Stomach (tissue), 9 donors: ENCODE results near the gene MYRIP. TPM values are rescaled to one million over a fixed set of nuclear protein-coding genes. Genes with fewer than 3 reads are reported as not detected.
"Not testable (repeated sequence)": the region's sequence is repeated elsewhere in the genome, so short reads cannot be mapped to it uniquely, and the experiment has no call there.

Experiments
- DNase-seq, 2 donors: peaks; one replicate each; pipeline versions ENCODE4 v3.0.0 to v3.0.0-alpha.2; 2013 to 2019
- H3K27ac ChIP-seq, 5 donors: fragments of 200-600 bp in 4 of 5; sonication (generic) in 4 of 5; one replicate each; pipeline ENCODE4 v1.5.1; 2013 to 2019; ENCODE audit warnings: mild to moderate bottlenecking in 1 of 5, moderate library complexity in 1 of 5
- H3K27me3 ChIP-seq, 3 donors: fragments of 200-600 bp; sonication (generic); one replicate each; pipeline ENCODE4 v1.5.1; 2017 to 2019; ENCODE audit warnings: mixed run types in 1 of 3
- H3K36me3 ChIP-seq, 4 donors: fragments of 200-600 bp; sonication (generic); 1 replicate in 3 of 4; 2 replicates in 1 of 4; pipeline ENCODE4 v1.5.1; 2016 to 2019
- H3K4me1 ChIP-seq, 4 donors: fragments of 200-600 bp; sonication (generic); one replicate each; pipeline ENCODE4 v1.5.1; 2016 to 2019
- H3K4me3 ChIP-seq, 4 donors: fragments of 200-600 bp; sonication (generic) in 3 of 4; one replicate each; pipeline ENCODE4 v1.5.1; 2016 to 2019; ENCODE audit warnings: mild to moderate bottlenecking in 1 of 4
- H3K9me3 ChIP-seq, 4 donors: fragments of 200-600 bp; sonication (generic); one replicate each; pipeline ENCODE4 v1.5.1; 2016 to 2019
- CTCF ChIP-seq, 7 experiments: fragments of 450-650 bp in 4 of 7; fragments of 200-600 bp in 3 of 7; sonication (generic) in 3 of 7; IDR thresholded peaks; one replicate each; pipeline ENCODE4 v1.5.1; 2016 to 2019; ENCODE audit warnings: antibody characterized with exemption in 7 of 7, control low read depth in 2 of 7, mild to moderate bottlenecking in 1 of 7
- EP300 ChIP-seq: sonication (generic); formaldehyde crosslinking; IDR thresholded peaks from one replicate; pipeline ENCODE4 v1.6.1; 2017; ENCODE audit warnings: antibody characterized with exemption
- POLR2A ChIP-seq, 4 donors: fragments of 450-650 bp; IDR thresholded peaks; one replicate each; pipeline ENCODE4 v1.6.1; 2016; ENCODE audit warnings: antibody characterized with exemption in 4 of 4, control low read depth in 2 of 4, mild to moderate bottlenecking in 1 of 4, moderate library complexity in 1 of 4
- POLR2AphosphoS5 ChIP-seq, 3 donors: sonication (generic); formaldehyde crosslinking; IDR thresholded peaks; one replicate each; pipeline ENCODE4 v1.6.1; 2016; ENCODE audit warnings: antibody characterized with exemption in 3 of 3
- WGBS, 5 donors: extraction: QIAGEN DNeasy Blood & Tissue Kit in 3 of 5; methylation state at CpG; one replicate each; pipeline versions ENCODE4 v1.1.5 to v1.1.7; 2013 to 2018; 5-methylcytosine and 5-hydroxymethylcytosine counted together
- intact Hi-C: fragments of 100-400 bp; cut with DNase I; formaldehyde crosslinking; loops from one replicate; pipeline ENCODE4 v1.15.1; 2023; ENCODE audit warnings: low total_unique reads
- polyA plus RNA-seq, 3 donors: library from polyadenylated mRNA; stranded (reverse); fragments of 200-250 nt; gene quantifications; one replicate each; pipeline ENCODE4 v1.2.3, GENCODE V29; 2013
- total RNA-seq, 5 donors: library from RNA; depleted of rRNA; stranded (reverse); fragments of >200 nt; gene quantifications; one replicate each; pipeline versions ENCODE4 v1.1.0 to v1.2.3, GENCODE V29; 2014 to 2016
- donor health status: healthy with polysubstance abuse.
- donor health status: Bipolar disorder and iron deficiency.
- donor health status: healthy.

Gene MYRIP
- total and polyA plus RNA-seq, 8 donors, result 1.8 to 20.6 (median 6.8) TPM

- peaks cover 0 to 10% (median 0%) of the 10 kb centered on the region in 4 donors for H3K9me3 ChIP-seq
- WGBS, 5 donors, result 81 to 84% (median 82%) methylated on average over 3 of the region's 3 CpGs
Observed at GRCh38 chr3:40078590-40078989, 269.2 kb downstream of the MYRIP start.

GRCh38 chr3:40079203-40079846, 269.9 kb downstream of the MYRIP start:
- 87 to 93% (median 90%) methylated on average over 4 of the region's 4 CpGs for WGBS, 5 donors
- Histone ChIP-seq H3K4me1 (no peaks in the 10 kb centered on the region), H3K4me3 (no peak overlapping the region)

More at GRCh38 chr3:40078590-40078989, 269.2 kb downstream of the MYRIP start:
- TF ChIP-seq CTCF (IDR thresholded peaks at IDR 0.05), result no peak
- no peak for TF ChIP-seq POLR2AphosphoS5 (IDR thresholded peaks at IDR 0.05)
- TF ChIP-seq POLR2A (IDR thresholded peaks at IDR 0.05), result no peak
- TF ChIP-seq EP300, result no peak
- intact Hi-C loops, result no loop called here
- no peaks in the 10 kb centered on the region for H3K4me1 ChIP-seq
- H3K27me3 ChIP-seq, result no peaks in the 10 kb centered on the region
- DNase-seq, result no peak
- no peak overlapping the region for H3K4me3 ChIP-seq
- H3K36me3 ChIP-seq, result no peaks in the 10 kb centered on the region
- no peak overlapping the region for H3K27ac ChIP-seq

GRCh38 chr3:40079847-40080240, 270.4 kb downstream of the MYRIP start:
- Histone ChIP-seq H3K27ac (no peak overlapping the region), H3K9me3 (peaks cover 0 to 10% (median 0%) of the 10 kb centered on the region in 4 donors), H3K27me3 (no peaks in the 10 kb centered on the region), H3K4me3 (no peak overlapping the region), H3K36me3 (no peaks in the 10 kb centered on the region), H3K4me1 (no peaks in the 10 kb centered on the region)
- no peak for TF ChIP-seq POLR2AphosphoS5 (IDR thresholded peaks at IDR 0.05)
- no peak for TF ChIP-seq POLR2A (IDR thresholded peaks at IDR 0.05)
- no peak for TF ChIP-seq EP300
- TF ChIP-seq CTCF (IDR thresholded peaks at IDR 0.05), result no peak
- intact Hi-C loops, result no loop called here
- no peak for DNase-seq

More at GRCh38 chr3:40079203-40079846, 269.9 kb downstream of the MYRIP start:
- Histone ChIP-seq H3K36me3 (no peaks in the 10 kb centered on the region), H3K27me3 (no peaks in the 10 kb centered on the region), H3K9me3 (peaks cover 0 to 10% (median 0%) of the 10 kb centered on the region in 4 donors), H3K27ac (no peak overlapping the region)
- no peak for TF ChIP-seq POLR2AphosphoS5 (IDR thresholded peaks at IDR 0.05)
- no peak for TF ChIP-seq POLR2A (IDR thresholded peaks at IDR 0.05)
- TF ChIP-seq EP300, result no peak
- no peak for TF ChIP-seq CTCF (IDR thresholded peaks at IDR 0.05)
- intact Hi-C loops, result no loop called here
- DNase-seq, result no peak

- DNase-seq, result no peak
- H3K27ac ChIP-seq, result no peak overlapping the region
- no peak overlapping the region for H3K4me3 ChIP-seq
- intact Hi-C loops, result no loop called here
- H3K27me3 ChIP-seq, result no peaks in the 10 kb centered on the region
- H3K4me1 ChIP-seq, result peaks cover 13 to 18% (median 15%) of the 10 kb centered on the region in 4 donors
- H3K9me3 ChIP-seq, result peaks cover 0 to 10% (median 0%) of the 10 kb centered on the region in 4 donors
- TF ChIP-seq CTCF (IDR thresholded peaks at IDR 0.05) (no peak), EP300 (no peak), POLR2AphosphoS5 (IDR thresholded peaks at IDR 0.05) (no peak), POLR2A (IDR thresholded peaks at IDR 0.05) (no peak)
- no peaks in the 10 kb centered on the region for H3K36me3 ChIP-seq
Observed at GRCh38 chr3:40083066-40083465, 273.7 kb downstream of the MYRIP start.

- H3K4me3 ChIP-seq, H3K27me3 ChIP-seq, H3K9me3 ChIP-seq, intact Hi-C loops, H3K36me3 ChIP-seq, DNase-seq, H3K27ac ChIP-seq: not testable (repeated sequence)
- 96 to 99% (median 98%) methylated on average over 6 to 12 of the region's 12 CpGs for WGBS, 5 donors
- H3K4me1 ChIP-seq, result peaks cover 13 to 22% (median 18%) of the 10 kb centered on the region in 4 donors
Observed at GRCh38 chr3:40084424-40084823, 275.0 kb downstream of the MYRIP start.
